Measurements from ENCODE around the gene RERE.
A peak's percentile ranks its signal among the peaks of the same experiment; 100 is the strongest.

Gene RERE

GRCh38 chr1:8607906-8608305 is 209.5 kb downstream of the RERE start:
- no peak for DNase-seq (ENCODE audit: low read depth, low spot score)
- Histone ChIP-seq H3K27ac (no peak overlapping the region), H3K9me3 (ENCODE audit: low read depth, low read length) (no peaks in the 10 kb centered on the region)

DNA sequence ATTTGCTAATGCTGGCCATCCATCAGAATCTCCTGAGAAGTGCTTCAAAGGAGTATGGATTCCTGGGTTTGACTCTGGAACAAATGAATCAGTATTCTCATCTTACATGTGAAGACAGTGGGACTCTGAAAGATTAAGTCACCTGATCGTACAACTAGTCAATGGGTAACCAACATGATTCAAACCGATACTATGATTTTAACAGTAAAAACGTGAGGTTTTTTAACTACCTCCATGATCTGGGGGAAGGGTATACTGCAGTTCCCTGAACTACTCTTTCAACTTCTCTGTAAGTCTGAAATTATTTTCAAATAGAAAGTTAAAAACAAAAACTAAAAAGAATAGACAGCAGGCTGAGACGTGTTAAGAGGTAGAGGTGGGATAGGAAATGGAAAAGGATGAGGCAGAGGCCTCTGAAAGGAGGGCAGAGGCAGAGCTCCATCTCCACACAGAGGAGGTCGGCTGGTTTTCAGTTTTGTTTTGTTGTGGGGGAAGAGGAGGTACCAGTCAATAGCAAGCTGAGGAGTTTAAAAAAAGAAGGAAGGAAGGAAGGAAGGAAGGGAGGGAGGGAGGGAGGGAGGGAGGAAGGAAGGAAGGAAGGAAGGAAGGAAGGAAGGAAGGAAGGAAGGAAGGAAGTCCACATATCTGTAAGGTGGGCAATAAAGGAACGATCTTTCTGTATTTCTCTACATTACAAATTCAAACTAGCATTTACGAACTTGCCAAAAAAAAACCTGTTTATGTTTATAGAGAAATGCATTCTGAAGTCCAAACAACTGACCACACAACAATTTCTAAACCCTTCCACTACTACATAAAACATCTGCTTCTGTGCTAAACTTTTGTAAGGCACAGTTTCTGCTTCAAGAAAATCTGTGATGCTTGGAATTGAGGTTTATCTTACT is 213.1 kb downstream of the RERE start:
- Histone ChIP-seq H3K27ac (peak overlapping the region; percentile 100), H3K36me3 (ENCODE audit: insufficient read depth, low read length) (0 out of 2 replicates have a peak, but pooled peaks cover 5% of the 10 kb centered on the region), H3K9me3 (ENCODE audit: low read depth, low read length) (no peaks in the 10 kb centered on the region; the same call in 1 of the 2 replicates), H3K4me3 (peak overlapping the region; percentile 76), H3K9ac (ENCODE audit: insufficient read length) (peak overlapping the region; percentile 95)
- TF ChIP-seq EZH2 (IDR thresholded peaks at IDR 0.05) = no peak
- TF ChIP-seq POLR2AphosphoS5 (IDR thresholded peaks at IDR 0.05; ENCODE audit: borderline replicate concordance, low read depth, low read length) = peak; percentile 59; the same call in 1 of the 2 replicates
- DNase-seq (ENCODE audit: low read depth, low spot score) = peak; percentile 95

More at GRCh38 chr1:8607906-8608305, 209.5 kb downstream of the RERE start:
- no peak overlapping the region for H3K4me3 ChIP-seq
- H3K36me3 ChIP-seq (ENCODE audit: insufficient read depth, low read length) = no peaks in the 10 kb centered on the region
- H3K9ac ChIP-seq (ENCODE audit: insufficient read length) = no peak overlapping the region
- TF ChIP-seq FOXP2 (optimal IDR thresholded peaks at IDR 0.05; ENCODE audit: control extremely low read depth, extremely low read length, insufficient read depth) (no peak), EZH2 (IDR thresholded peaks at IDR 0.05) (no peak), POLR2AphosphoS5 (IDR thresholded peaks at IDR 0.05; ENCODE audit: borderline replicate concordance, low read depth, low read length) (no peak)

DNA sequence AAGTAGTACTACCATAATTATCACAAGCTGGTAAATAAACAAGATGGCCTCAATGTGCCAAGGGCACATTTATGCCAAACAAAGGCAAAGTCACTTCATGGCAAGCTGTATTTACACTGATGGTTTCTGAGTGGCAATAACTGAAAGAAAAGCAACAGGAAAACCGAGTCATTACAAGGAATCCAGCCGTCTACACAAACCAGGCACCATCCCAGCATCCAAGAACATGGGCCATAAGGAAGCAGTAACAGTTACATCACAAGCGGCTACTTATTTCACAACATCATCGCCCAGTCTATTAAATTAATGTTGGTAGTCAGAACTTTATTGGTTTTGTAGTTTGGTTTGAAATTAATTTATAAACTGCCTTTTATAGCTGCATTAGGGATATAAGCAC is 214.2 kb downstream of the RERE start:
- TF ChIP-seq POLR2AphosphoS5 (IDR thresholded peaks at IDR 0.05; ENCODE audit: borderline replicate concordance, low read depth, low read length) (peak; percentile 17; the same call in 1 of the 2 replicates), EZH2 (IDR thresholded peaks at IDR 0.05) (no peak), FOXP2 (optimal IDR thresholded peaks at IDR 0.05; ENCODE audit: control extremely low read depth, extremely low read length, insufficient read depth) (peak; percentile 84)
- 0 out of 2 replicates have a peak, but pooled peaks cover 5% of the 10 kb centered on the region for H3K36me3 ChIP-seq (ENCODE audit: insufficient read depth, low read length)
- no peaks in the 10 kb centered on the region; the same call in 1 of the 2 replicates for H3K9me3 ChIP-seq (ENCODE audit: low read depth, low read length)
- peak overlapping the region; percentile 76 for H3K4me3 ChIP-seq
- peak overlapping the region; percentile 95 for H3K9ac ChIP-seq (ENCODE audit: insufficient read length)
- H3K27ac ChIP-seq = peak overlapping the region; percentile 100
- peak; percentile 67 for DNase-seq (ENCODE audit: low read depth, low spot score)

DNA sequence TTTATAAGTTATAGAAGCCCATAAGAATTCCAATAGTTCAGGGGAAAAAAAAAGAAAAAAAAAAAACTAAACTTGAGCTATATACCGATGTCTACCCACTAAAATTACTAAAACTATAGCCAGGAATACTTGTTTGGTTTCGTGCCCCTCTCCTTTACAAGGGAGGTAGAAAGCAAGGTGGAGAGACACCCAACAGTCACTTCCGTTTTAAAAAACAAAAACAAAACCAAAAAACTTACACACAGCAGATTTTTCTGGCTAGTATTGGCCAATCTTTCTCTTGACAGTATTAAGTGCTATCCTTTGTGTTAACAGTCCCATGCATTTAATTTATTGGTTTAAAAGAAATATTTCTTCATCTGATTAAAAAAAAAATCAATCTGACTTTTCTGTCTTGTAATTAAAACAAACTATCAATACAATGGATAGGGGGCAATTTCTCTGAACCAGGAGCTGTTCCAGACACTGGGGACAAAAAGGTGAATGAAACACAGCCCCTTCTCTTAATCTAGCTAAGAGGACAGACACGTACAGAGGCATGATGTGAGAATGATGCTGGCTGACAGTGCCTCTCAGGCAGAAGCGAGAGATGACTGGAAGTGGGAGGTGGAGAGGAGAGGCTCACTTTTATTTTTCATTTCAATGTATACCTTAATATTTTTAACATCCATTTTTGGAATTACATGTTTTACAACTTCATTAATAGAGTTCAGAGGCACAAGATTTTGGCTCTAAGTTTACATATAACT is 214.8 kb downstream of the RERE start:
- Histone ChIP-seq H3K36me3 (ENCODE audit: insufficient read depth, low read length) (0 out of 2 replicates have a peak, but pooled peaks cover 5% of the 10 kb centered on the region), H3K27ac (peak overlapping the region; percentile 100), H3K9ac (ENCODE audit: insufficient read length) (peak overlapping the region; percentile 95), H3K4me3 (peak overlapping the region; percentile 76), H3K9me3 (ENCODE audit: low read depth, low read length) (no peaks in the 10 kb centered on the region; the same call in 1 of the 2 replicates)
- TF ChIP-seq EZH2 (IDR thresholded peaks at IDR 0.05) (no peak), FOXP2 (optimal IDR thresholded peaks at IDR 0.05; ENCODE audit: control extremely low read depth, extremely low read length, insufficient read depth) (no peak), POLR2AphosphoS5 (IDR thresholded peaks at IDR 0.05; ENCODE audit: borderline replicate concordance, low read depth, low read length) (no peak)
- no peak for DNase-seq (ENCODE audit: low read depth, low spot score)

- H3K27ac ChIP-seq = peak overlapping the region; percentile 94
- H3K4me3 ChIP-seq = no peak overlapping the region
- peak overlapping the region; percentile 3 for H3K9ac ChIP-seq (ENCODE audit: insufficient read length)
- 0 out of 2 replicates have a peak, but pooled peaks cover 5% of the 10 kb centered on the region for H3K36me3 ChIP-seq (ENCODE audit: insufficient read depth, low read length)
- DNase-seq (ENCODE audit: low read depth, low spot score) = no peak
- no peaks in the 10 kb centered on the region; the same call in 1 of the 2 replicates for H3K9me3 ChIP-seq (ENCODE audit: low read depth, low read length)
- TF ChIP-seq POLR2AphosphoS5 (IDR thresholded peaks at IDR 0.05; ENCODE audit: borderline replicate concordance, low read depth, low read length) = no peak
- no peak for TF ChIP-seq EZH2 (IDR thresholded peaks at IDR 0.05)
- TF ChIP-seq FOXP2 (optimal IDR thresholded peaks at IDR 0.05; ENCODE audit: control extremely low read depth, extremely low read length, insufficient read depth) = no peak
Observed at GRCh38 chr1:8600336-8600735, 217.1 kb downstream of the RERE start.

GRCh38 chr1:8599646-8600212 is 217.7 kb downstream of the RERE start:
- peak overlapping the region; percentile 94 for H3K27ac ChIP-seq
- H3K9me3 ChIP-seq (ENCODE audit: low read depth, low read length) = no peaks in the 10 kb centered on the region; the same call in 1 of the 2 replicates
- TF ChIP-seq EZH2 (IDR thresholded peaks at IDR 0.05) = no peak
- TF ChIP-seq POLR2AphosphoS5 (IDR thresholded peaks at IDR 0.05; ENCODE audit: borderline replicate concordance, low read depth, low read length) = no peak
- TF ChIP-seq FOXP2 (optimal IDR thresholded peaks at IDR 0.05; ENCODE audit: control extremely low read depth, extremely low read length, insufficient read depth) = no peak
- DNase-seq (ENCODE audit: low read depth, low spot score) = no peak
- peak overlapping the region; percentile 28; the same call in 1 of the 2 replicates for H3K4me3 ChIP-seq
- 0 out of 2 replicates have a peak, but pooled peaks cover 5% of the 10 kb centered on the region for H3K36me3 ChIP-seq (ENCODE audit: insufficient read depth, low read length)
- H3K9ac ChIP-seq (ENCODE audit: insufficient read length) = peak overlapping the region; percentile 44

DNA sequence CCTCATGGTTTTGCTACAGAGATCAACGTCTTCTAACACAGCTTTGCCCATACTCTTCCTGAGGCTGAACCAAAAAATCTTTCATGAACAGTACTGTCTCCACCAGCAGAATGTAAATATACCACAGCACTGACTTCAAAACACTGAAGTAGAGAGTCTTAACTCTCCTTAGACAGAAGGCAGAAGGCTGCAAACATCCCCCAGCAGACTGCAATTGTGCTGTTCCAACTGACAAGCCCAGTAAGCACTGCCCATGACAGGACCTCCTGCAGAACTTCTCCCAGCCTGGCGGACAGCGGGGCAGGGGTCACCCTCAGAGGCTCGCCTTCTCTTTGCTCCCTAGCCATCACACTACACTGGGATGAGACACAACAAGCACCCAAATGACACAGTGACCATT is 218.7 kb downstream of the RERE start:
- H3K4me3 ChIP-seq = peak overlapping the region; percentile 12
- peak overlapping the region; percentile 94 for H3K27ac ChIP-seq
- no peaks in the 10 kb centered on the region; the same call in 1 of the 2 replicates for H3K9me3 ChIP-seq (ENCODE audit: low read depth, low read length)
- no peak for DNase-seq (ENCODE audit: low read depth, low spot score)
- TF ChIP-seq FOXP2 (optimal IDR thresholded peaks at IDR 0.05; ENCODE audit: control extremely low read depth, extremely low read length, insufficient read depth) = no peak
- TF ChIP-seq EZH2 (IDR thresholded peaks at IDR 0.05) = no peak
- H3K9ac ChIP-seq (ENCODE audit: insufficient read length) = peak overlapping the region; percentile 44
- 0 out of 2 replicates have a peak, but pooled peaks cover 5% of the 10 kb centered on the region for H3K36me3 ChIP-seq (ENCODE audit: insufficient read depth, low read length)

Measured in SK-N-MC (cell line).